ENCODE measurements around the gene UBE2G2. TPM values are rescaled to one million over a fixed set of nuclear protein-coding genes. Genes with fewer than 3 reads are reported as not detected.

UBE2G2 gene
- total RNA-seq, 4 donors from 2014 or later = 95.8 to 187 (median 103) TPM

GRCh38 chr21:44814498-44815023 lies 12.9 kb upstream of the UBE2G2 start:
- TF ChIP-seq CTCF (IDR thresholded peaks at IDR 0.05) = no peak
- no peak for ATAC-seq (ENCODE audit: low FRiP score)
- DNase-seq (ENCODE audit: low spot score) = no peak

- TF ChIP-seq CTCF (IDR thresholded peaks at IDR 0.05) = no peak
- no peak for ATAC-seq (ENCODE audit: low FRiP score)
- DNase-seq (ENCODE audit: low spot score) = no peak
Observed at GRCh38 chr21:44813727-44814126, 12.1 kb upstream of the UBE2G2 start.

GRCh38 chr21:44813149-44813548 lies 11.5 kb upstream of the UBE2G2 start:
- DNase-seq (ENCODE audit: low spot score) (no peak), ATAC-seq (ENCODE audit: low FRiP score) (no peak)
- no peak for TF ChIP-seq CTCF (IDR thresholded peaks at IDR 0.05)

- ATAC-seq (ENCODE audit: low FRiP score) (no peak), DNase-seq (ENCODE audit: low spot score) (no peak)
- no peak for TF ChIP-seq CTCF (IDR thresholded peaks at IDR 0.05)
Observed at GRCh38 chr21:44812640-44813039, 11.0 kb upstream of the UBE2G2 start.

- no peak for TF ChIP-seq CTCF (IDR thresholded peaks at IDR 0.05)
- no peak for ATAC-seq (ENCODE audit: low FRiP score)
- DNase-seq (ENCODE audit: low spot score) = no peak
Observed at GRCh38 chr21:44810779-44811178, 9.2 kb upstream of the UBE2G2 start.

- DNase-seq (ENCODE audit: low spot score) (no peak), ATAC-seq (ENCODE audit: low FRiP score) (no peak)
- TF ChIP-seq CTCF (IDR thresholded peaks at IDR 0.05) = no peak
Observed at GRCh38 chr21:44805859-44806258, 4.2 kb upstream of the UBE2G2 start.

- no peak for TF ChIP-seq CTCF (IDR thresholded peaks at IDR 0.05)
- ATAC-seq (ENCODE audit: low FRiP score) = no peak
- DNase-seq (ENCODE audit: low spot score) = no peak
Observed at GRCh38 chr21:44805226-44805625, 3.6 kb upstream of the UBE2G2 start.

Measured in omental fat pad (tissue), 4 donors.